Thyroid gland (tissue), 4 donors: Measurements from ENCODE around the gene DHX16.

Experiments
- CTCF ChIP-seq, 6 experiments: fragments of 200-600 bp in 3 of 6; fragments of 450-650 bp in 3 of 6; sonication (generic) in 3 of 6; IDR thresholded peaks; one replicate each; pipeline ENCODE4 v1.5.1; 2016 to 2019; ENCODE audit warnings: antibody characterized with exemption in 6 of 6, mild to moderate bottlenecking in 2 of 6, inconsistent platforms in 1 of 6, moderate library complexity in 1 of 6
- POLR2A ChIP-seq, 2 donors: fragments of 450-650 bp; IDR thresholded peaks; one replicate each; pipeline ENCODE4 v1.6.1; 2017; ENCODE audit warnings: antibody characterized with exemption in 2 of 2, mild to moderate bottlenecking in 2 of 2, moderate library complexity in 1 of 2

GRCh38 chr6:30613251-30614043 is 59.4 kb downstream of the DHX16 start:
- TF ChIP-seq POLR2A (IDR thresholded peaks at IDR 0.05) (no peak), CTCF (IDR thresholded peaks at IDR 0.05) (no peak)
